RWPE1 (cell line): ENCODE data around the gene USP3.

Experiments
- CTCF ChIA-PET: fragments of 350-600 bp; sonication (Branson Sonifier 250); formaldehyde crosslinking; extraction: SDS; loops from one replicate; lab custom pipeline; 2021; lab: Yijun Ruan, JAX
- POLR2A ChIA-PET: fragments of 400-600 bp; formaldehyde crosslinking; extraction: SDS; loops from one replicate; lab custom pipeline; 2020; ENCODE audit warnings: antibody characterized with exemption; ENCODE audit not compliant: low non-redundant PET; lab: Yijun Ruan, JAX
- DNase-seq: peaks from one replicate; pipeline ENCODE4 v3.0.0; 2012; ENCODE audit warnings: low spot score
- H3K27ac ChIP-seq: fragments of 450-650 bp; 2 replicates; pipeline ENCODE4 v1.5.1; 2017
- CTCF ChIP-seq: fragments of 450-650 bp; conservative IDR thresholded peaks from 2 replicates; pipeline ENCODE4 v1.5.1; 2017; ENCODE audit warnings: low read depth, mild to moderate bottlenecking

USP3 gene

GRCh38 chr15:63461230-63461985 is 43.0 kb upstream of the USP3 start:
- ChIA-PET POLR2A (no interaction called here), CTCF (interaction anchor here (0.5 to 1.4 kb wide), 2 partner anchors 30 to 138 kb away, joined by 3 read pairs; no protein-coding TSS in a partner anchor)
- H3K27ac ChIP-seq = no peak overlapping the region
- DNase-seq = no peak
- no peak for TF ChIP-seq CTCF

- CTCF ChIA-PET = interaction anchor here (0.5 to 1.4 kb wide), 2 partner anchors 31 to 137 kb away, joined by 3 read pairs; no protein-coding TSS in a partner anchor
- no peak for DNase-seq
- POLR2A ChIA-PET = no interaction called here
- H3K27ac ChIP-seq = no peak overlapping the region
- TF ChIP-seq CTCF = no peak
These were observed 42.3 kb upstream of the USP3 start for GRCh38 chr15:63462088-63462487.

GRCh38 chr15:63463036-63463435 is 41.4 kb upstream of the USP3 start:
- CTCF ChIA-PET = interaction anchor here (0.5 kb wide), 1 partner anchor 24 kb away, joined by 4 read pairs; no protein-coding TSS in a partner anchor
- DNase-seq = no peak
- TF ChIP-seq CTCF = no peak
- H3K27ac ChIP-seq = no peak overlapping the region
- POLR2A ChIA-PET = no interaction called here

- no peak overlapping the region for H3K27ac ChIP-seq
- ChIA-PET POLR2A (no interaction called here), CTCF (interaction anchor here (0.7 to 2.3 kb wide), 2 partner anchors 23 to 208 kb away, joined by 3 to 8 read pairs; no protein-coding TSS in a partner anchor)
- TF ChIP-seq CTCF = no peak
- DNase-seq = no peak
These were observed 40.6 kb upstream of the USP3 start for GRCh38 chr15:63463793-63464192.

- H3K27ac ChIP-seq = no peak overlapping the region
- ChIA-PET POLR2A (no interaction called here), CTCF (interaction anchor here (2.3 kb wide), 1 partner anchor 22 kb away, joined by 8 read pairs; no protein-coding TSS in a partner anchor)
- DNase-seq = peak; percentile 55
- no peak for TF ChIP-seq CTCF
These were observed 39.3 kb upstream of the USP3 start for GRCh38 chr15:63465104-63465503.

GRCh38 chr15:63466378-63467192 is 37.8 kb upstream of the USP3 start:
- peak; percentile 83 for DNase-seq
- CTCF ChIA-PET = interaction anchor here (0.6 to 2.3 kb wide), 17 partner anchors 9 to 595 kb away, joined by 3 to 21 read pairs (median 4); partner anchors contain the start of gene USP3
- POLR2A ChIA-PET = interaction anchor here (0.5 kb wide), 1 partner anchor 93 kb away, joined by 5 read pairs; no protein-coding TSS in a partner anchor
- H3K27ac ChIP-seq = no peak overlapping the region
- peak; percentile 85 for TF ChIP-seq CTCF
